Stimulated activated CD4-positive, alpha-beta T cell treated with anti-CD3 and anti-CD28 coated beads, Interleukin-12 subunit alpha, Interleukin-12 subunit beta, amount 100 ng/mL, for 48 hours (primary cell): Measurements from ENCODE around the gene MYO1E.
"Not testable (repeated sequence)": the region's sequence is repeated elsewhere in the genome, so short reads cannot be mapped to it uniquely, and the experiment has no call there.

ENCODE experiments used
- DNase-seq, 3 donors: peaks; one replicate each; pipeline ENCODE4 v3.0.0-alpha.2; 2020; ENCODE audit warnings: low read depth in 2 of 3, low spot score in 1 of 3

Gene MYO1E

DNA sequence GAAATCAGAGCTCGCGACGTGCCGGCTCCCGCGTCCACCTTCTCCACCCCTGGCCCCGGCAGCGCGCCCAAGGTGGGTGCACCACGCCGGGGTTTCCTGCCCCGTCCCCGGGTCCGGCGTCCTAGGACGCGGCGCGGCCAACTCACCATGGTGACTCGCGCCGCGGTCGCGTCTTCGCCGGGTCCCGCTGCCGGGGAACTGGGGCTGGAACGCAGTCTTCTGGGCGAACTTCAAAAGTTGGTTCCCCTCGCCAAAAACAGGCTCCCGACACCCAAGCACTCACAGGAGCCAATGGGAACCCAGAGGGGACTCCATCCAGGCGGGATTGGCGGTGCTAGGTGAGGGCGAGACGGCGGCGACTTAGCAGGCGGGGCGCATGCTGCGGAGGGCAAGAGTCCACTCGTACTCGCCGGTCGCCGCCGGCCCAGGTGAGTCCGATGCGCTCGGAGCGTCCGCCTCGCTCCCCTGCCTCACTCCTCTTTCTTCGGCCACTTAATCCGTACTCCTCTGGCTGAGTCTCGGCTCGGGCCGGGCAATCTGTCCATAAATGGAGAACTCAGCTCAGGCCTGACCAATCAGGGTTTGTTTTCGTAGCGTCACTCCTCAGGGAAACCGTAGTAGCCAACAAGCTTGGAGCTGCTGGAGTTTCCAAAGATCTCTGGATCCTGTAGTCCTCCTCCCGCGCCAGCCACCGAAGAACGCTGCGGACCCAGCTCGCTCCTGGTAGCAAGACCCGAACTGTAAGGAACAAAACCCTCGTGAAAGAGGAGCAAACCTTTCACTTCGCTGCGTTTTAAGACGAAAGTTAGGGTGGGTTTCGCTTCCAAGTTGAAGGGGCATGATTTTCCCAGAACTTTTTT lies at the start of gene MYO1E:
MYO1E (minus strand) TSS at position 520 of the 860 bp plus-strand sequence; CDS start at position 149, 371 bp downstream.
- peak; percentile 7 to 15 (median 12) for DNase-seq

DNA sequence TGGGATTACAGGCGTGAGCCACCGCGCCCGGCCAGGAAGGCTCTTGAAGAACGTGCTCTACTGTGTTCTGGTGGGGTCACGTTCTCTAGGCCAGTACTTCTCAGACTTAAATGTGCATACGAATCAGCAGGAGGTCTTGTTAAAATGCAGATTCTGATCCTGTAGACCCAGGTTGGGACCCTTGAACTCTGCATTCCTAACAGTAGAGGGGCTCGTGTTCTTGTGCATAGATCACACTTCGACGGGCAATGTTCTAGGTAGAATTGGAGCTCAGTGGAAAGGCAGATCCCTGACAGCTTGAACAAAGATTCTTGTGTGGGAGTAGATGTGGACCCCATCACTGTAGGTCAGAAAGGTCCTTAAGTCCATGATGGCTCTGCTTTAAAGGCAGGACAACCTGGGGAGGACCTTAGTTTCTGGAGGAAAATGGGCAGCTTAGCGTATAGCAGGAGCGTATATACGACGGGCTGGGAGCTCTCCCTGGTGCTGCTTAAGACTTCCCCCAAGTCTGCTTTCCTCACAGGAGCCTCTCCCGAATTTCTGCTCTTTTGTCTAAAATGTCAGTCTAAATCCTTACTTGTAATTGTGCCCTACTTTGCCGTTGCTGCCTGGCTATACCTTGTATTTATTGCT lies 48.4 kb upstream of the MYO1E start:
- DNase-seq = no peak

DNA sequence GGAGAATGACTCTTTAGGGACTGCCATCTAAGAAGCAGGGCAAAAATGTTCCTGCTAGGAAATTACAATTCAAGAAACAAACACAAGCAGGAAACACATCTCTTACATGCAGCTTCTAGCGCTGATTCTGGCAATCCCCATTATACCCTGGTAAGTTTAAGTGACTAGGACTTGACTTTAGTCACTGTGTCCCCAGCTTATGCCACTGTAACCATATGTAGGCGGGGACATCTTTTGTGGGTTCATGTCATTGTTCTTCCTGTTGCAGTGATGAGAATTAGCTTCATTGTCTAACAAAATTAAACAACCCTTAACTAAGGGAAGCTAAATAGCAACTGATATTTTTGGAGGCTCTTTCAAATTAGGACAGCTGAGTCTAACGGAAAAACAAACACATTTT lies 47.4 kb upstream of the MYO1E start:
- DNase-seq = no peak

DNA sequence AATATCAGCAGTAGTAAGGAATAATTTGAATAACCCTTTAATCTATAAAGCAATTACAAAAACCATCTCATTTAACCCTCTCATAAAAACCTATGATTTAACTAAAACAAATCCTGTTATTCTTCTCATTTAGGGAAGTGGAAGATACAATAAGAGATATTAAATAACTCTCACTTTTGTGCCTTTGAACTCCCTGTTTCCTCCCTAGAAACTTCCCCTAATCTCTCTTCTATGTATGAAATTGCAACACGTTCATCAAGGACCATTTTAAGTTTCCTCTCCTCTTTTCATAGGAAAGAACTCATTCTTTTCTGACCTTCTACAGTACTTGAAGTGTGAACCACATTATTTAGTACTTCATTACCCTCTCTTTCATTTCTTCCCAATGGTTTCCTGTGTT lies 46.5 kb upstream of the MYO1E start:
- DNase-seq = no peak

DNA sequence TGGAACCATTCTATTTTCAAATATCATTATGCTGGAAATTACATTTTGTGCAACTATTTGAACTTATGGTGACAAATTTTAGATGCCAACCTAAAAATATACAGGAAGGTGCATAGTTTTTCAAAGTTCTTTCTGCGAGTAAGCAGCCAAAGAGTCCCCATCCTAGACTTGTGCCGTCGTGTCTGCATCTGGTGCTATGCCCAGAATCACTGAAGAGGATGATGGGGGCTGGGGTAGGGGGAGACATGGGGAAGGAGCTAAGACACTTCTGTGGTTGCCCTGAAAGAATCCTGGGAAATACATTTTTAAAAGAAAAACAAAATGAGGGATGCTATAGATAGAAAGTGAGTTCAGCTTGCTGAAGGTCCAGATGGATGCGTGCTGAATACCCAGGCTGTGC lies 44.1 kb upstream of the MYO1E start:
- no peak for DNase-seq

DNA sequence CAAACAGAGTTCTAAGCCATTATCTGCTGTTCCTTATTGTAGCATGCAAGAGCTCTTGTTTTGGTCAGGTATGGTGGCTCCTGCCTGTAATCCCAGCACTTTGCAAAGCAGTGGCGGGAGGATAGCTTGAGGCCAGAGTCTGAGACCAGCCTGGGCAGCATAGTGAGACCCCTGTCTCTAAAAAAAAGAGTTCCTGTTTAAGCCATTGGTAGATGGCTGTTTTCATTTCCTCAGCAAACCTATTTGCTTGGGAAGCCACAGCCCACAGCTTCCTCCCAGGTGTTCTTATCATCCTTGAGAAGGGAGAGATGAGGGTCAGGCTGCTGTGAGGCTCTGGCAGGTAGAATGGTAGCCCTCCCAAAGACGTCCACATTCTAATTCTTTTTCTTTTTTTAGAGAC lies 40.9 kb upstream of the MYO1E start:
- no peak for DNase-seq

DNA sequence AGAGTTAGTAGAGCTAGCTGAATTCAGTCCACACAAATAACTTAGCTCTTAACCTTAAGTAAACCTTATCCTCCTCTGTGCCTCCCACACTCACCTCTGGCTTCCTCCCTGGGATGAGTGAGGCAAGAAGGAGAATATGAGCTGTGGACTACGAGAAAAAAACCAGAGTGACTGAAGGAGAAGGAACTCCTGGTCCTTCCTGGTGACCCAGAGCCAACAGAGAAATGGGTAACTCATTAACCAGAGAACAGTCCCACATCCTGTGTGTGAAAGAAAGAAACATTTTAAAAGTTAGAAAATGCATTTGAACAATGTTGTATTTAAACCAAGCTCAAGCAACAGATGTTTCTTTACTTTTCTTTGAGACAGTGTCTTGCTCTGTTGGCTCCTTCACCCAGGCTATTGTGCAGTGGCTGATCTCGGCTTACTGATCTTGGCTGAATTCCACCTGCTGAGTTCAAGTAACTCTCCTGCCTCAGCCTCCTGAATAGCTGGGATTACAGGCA lies 37.8 kb upstream of the MYO1E start:
- no peak for DNase-seq

DNA sequence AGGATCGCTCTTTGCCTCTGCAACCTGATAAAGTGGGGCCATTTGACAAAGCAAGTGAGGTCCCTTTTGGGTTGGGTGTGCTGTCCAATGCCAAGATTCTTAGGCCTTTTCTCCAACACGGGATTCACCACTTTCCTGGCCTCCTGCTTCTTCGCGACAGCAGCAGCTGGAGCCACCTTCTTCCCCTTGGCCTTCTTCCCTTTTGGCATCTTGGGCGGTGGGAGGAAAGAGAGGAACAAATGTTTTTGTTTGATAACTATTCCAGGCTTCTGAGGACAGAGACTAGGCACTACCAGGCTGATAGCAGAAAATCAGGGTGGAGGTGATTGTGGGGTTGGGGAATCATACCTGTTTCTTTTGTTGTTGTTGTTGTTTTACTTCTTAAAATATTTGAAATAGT lies 35.3 kb upstream of the MYO1E start:
- DNase-seq = no peak

DNA sequence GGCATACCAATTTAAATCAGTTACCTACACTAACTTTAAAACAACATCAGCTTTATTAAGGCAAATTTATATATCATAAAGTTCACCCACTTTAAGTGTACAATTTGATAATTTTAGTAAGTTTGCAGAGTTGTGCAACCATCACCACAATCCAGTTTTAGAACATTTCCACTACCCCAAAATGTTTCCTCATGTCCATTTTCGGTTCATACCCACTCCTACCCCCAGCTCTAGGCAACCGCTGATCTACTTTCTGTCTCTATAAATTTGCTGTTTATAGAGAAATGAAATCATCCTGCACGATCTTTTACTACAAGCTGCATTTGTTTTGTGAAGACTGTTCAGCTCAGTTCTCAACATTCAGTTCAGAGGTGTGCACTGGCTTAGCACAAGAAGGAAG lies 33.8 kb upstream of the MYO1E start:
- no peak for DNase-seq

DNA sequence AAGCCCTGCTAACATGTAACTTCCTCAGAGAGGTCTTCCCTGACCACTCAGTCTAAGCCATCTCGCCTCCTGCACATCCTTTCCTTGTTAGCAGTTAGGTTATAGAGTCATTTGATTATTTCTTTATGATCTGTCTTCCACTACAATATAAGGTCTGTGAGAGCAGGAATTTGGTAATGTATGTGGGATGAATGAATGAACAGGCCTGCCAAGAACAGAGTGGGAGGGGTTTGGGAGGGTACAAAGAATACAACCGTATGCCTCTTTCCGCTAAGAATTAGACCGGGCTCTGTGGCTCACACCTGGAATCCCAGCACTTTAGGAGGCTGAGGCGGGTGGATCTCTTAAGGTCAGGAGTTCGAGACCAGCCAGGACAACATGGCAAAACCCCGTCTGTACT lies 32.4 kb upstream of the MYO1E start:
- DNase-seq = no peak

DNA sequence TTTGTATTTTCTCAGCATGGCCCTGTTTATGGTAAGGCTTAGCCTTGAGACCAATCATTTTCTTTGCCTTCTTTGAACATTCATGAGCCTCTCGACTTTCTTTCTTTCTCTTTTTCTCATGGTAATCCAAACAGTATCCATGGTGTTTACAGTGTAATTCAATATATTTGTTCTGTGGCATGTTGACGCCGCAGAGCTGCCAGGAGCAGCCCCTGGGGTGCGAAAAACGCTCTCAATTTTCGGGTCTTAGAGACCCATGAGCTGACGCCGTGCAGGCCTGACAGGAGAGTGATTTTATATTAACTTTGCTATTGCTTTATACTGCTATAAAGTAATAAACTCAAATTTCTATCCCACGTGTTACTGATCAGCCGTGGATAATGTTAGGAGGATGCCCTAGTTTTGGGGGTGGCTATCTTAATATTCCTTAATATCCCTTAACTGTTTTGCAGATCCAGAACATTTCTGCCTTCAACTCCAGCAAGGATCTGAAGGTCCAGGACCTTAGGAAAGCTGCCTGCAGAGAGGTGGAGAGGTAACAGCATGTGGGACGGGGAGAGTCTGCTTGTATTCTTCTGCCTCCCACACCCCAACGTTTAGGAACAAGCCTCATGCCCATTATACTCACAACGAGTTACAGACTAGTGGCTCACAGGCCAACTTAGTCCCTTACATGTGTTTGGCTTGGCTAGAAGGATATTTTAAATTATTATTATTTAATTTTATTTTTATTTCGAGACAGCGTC lies 29.3 kb upstream of the MYO1E start:
- no peak for DNase-seq

DNA sequence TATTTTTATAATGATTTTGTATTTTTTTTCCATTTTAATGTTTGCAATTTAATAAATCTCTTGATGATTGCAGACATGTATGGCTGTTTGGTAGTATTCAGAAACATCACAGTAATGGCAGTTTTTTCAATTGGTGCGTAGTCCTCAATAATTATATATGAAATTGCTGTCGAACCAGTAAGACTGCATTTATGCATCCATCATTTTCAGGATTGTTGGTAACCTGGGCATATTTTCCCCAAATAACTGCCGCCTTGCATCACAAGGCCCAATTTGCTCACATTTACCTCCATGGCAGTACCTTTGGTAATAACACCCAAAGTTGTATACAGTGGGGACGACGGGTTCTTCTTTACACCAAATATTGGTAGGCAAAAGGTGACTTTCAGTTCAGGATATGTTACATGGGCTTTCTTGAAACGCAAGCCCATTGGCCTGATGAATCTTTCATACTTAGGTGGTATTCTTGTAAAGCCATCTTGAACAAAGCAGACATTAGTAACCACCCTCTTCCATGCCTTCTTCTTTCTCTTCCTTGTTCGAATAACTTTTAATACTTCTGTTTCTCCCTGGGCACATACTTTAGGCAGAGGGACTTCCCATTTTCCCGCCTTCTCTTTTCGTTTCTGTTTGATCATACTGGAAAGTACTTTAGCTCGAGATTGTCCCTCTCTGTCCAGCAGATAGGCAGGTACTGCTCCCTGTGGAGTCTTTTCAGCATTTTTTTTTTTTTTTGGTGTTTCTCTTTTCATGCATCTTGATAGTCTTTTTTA lies 28.6 kb upstream of the MYO1E start:
- not testable (repeated sequence) for DNase-seq

DNA sequence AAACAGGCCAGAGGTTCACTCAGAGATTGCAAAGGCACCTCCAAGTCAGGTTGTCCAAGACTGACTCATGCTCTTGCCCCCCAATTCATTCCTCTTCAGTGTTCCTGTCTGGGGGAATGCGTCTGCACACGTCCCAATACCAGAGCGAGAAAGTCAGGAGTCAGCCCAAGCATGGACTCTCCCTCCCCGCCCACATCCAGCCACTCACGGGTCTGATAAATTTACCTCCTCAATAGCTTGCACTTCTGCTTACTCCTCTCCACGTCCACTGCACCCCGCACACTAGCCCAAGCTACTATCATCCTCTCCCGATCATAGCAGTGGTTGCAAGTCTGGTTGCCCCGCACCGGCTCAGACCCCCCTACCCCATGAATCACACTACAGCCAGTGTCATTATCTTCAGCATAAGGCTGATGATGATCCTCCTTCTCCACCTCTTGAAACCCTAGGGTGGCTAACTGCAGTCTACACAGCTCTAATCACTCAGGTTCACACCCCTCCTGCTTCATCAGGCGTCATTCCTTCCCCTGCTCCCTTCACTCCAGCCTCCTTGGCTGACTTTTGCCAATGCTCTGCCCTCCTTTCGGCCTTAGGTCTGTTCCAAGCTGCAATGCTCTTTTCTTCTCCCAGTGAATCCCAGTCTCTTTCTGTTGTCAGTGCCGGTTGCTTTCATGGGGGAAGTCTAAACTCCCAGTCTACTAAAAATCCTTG lies 27.6 kb upstream of the MYO1E start:
- DNase-seq = no peak

DNA sequence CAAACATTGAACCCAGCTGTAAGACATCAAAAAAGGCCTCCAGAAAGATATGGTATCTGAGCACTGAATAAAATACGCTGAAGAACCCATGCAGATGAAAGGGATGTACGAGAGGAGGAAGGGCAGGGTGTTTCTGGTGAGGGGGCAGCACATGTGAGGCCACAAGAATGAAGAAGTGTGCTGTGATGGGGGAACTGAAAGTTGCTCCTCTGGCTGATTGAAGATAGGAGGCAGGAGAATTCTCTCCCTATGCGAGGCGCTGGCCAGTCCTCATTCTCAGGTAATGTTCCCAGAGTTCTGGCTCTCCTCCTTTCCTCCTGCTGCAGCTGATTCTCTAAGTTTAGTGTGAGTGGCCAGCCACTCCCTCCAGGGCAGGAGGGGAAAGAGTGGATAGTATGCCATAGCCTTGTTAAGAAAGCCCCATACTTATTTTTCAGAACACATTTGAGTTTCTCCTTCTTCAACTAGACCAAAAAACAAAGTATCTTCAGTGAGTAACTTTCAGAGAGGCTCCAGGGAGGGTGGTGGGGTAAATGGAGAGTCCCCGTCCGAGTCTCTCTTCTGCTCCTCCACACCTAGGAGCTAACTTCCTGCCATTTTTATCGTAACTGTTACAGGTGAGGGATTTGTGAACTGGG lies 26.9 kb upstream of the MYO1E start:
- no peak for DNase-seq

DNA sequence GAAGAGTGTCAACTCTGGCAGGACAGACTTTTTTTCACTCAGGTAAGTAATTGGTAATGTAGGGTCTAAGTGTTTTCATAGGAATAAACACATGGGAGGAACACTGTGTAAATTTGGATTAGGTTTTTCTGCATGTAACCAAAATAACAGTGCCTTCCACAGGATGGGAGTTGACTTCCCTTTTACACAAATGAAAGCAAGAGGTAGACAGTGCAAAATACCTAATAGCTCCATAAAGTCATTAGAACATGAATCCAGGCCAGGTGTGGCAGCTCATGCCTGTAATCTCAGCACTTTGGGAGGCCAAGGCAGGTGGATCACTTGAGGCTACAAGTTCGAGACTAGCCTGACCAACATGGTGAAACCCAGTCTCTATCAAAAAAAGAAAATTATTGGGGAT lies 25.5 kb upstream of the MYO1E start:
- no peak for DNase-seq

DNA sequence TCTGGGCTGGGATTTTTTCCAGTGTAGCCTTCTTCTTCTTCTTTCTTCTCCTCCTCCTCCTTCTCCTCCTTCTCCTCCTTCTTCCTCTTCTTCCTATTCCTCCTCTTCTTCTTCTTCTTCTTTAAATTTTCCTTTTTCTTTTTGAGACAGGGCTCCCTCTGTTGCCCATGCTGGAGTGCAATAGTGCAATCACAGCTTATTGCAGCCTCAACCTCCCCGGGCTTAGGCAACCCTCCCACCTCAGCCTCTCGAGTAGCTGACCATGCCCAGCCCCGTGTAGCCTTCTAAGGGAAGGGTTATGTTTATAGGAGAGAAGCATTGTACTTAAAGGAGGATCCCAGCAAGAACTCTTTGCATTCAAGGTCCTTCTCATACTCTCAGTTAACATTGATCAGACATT lies 24.0 kb upstream of the MYO1E start:
- no peak for DNase-seq

DNA sequence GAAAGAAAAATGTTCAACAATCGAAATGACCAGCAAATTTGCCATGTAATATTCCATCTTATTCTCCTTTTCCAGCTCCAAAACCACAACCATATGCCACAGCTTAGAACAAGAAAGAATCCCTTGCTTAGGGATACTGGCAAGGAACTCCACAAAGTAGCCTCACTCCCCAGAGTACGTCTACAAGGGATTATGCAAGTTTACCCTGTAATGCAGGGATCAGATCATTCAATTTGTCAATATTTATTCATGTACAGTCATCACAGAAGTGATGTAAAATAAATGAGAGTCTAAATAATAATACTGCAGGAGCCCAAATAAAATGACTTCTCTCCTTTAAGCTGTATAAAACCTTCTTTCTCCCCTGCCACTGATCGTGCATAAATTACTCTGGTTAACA lies 23.5 kb upstream of the MYO1E start:
- DNase-seq = no peak

DNA sequence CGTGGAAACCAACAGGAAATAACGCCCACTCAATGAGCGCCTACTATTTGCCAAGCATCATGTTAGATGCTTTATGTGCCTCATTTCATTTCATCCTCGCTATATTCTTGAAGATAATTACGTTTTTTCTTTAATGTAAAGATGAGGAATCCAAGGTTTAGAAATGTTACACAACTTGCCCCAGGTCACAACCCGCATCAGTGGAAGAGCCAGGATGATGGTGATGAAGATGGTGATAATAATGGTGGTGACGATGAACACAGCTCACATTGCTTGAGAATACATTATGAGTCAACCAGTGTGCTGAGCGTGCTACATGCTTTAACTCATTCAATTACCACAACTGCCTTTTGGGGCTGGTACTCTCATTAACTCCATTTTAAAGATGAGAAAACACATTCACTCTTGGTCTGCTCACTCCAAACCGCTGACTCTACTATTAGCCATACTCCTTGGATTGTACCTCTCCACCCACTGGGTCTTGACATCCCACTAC lies 21.5 kb upstream of the MYO1E start:
- no peak for DNase-seq

DNA sequence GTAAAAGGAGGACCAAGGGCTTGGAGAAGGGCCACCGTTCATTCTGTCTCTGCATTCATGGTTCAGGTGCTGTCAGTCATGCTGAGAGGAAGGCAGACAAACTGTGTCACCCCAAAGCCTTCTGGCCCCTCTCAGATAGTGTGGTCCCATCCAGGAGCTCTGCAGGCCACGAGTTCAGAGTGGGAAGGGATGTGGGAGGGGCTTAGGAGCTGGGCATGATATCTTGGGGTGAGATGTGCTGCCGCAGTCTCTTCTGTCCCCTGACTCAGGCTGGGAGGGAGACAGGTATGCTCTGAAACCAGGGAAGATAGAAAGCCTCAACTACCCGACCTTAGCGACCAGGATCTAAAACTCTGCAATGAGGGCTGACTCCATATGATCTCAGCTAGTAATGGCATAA lies 19.6 kb upstream of the MYO1E start:
- DNase-seq = no peak

DNA sequence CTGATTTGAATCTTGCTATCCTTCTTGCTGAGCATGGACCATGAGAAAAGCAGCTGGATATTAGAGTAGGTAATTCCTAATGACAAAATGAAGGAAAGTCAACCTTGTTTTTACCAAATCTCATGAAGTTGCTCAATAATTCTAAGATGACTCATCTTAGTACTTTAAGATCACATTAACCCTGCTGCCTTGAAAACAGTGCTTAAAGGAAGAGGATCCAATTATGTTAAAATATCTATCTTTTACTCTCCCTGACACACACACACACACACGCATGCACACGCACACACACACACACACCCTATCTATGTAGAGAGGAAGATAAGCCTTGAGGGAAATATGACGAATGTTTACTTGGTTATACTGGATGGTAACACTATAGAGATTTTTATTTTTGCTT lies 16.0 kb upstream of the MYO1E start:
- no peak for DNase-seq
